Gastroesophageal sphincter (tissue), 3 donors: ENCODE data around the gene TAPT1.

Source experiments
- CTCF ChIP-seq, 4 experiments: fragments of 200-600 bp in 2 of 4; fragments of 450-650 bp in 2 of 4; sonication (generic) in 1 of 4; IDR thresholded peaks; one replicate each; pipeline ENCODE4 v1.5.1; 2017 to 2019; ENCODE audit warnings: antibody characterized with exemption in 4 of 4, mild to moderate bottlenecking in 2 of 4, moderate library complexity in 2 of 4
- EP300 ChIP-seq: sonication (generic); formaldehyde crosslinking; IDR thresholded peaks from one replicate; pipeline ENCODE4 v1.6.1; 2017; ENCODE audit warnings: antibody characterized with exemption, mild to moderate bottlenecking

GRCh38 chr4:16194214-16194613 is 32.1 kb downstream of the TAPT1 start:
- no peak for TF ChIP-seq CTCF (IDR thresholded peaks at IDR 0.05)
- TF ChIP-seq EP300: no peak
